G401 (cell line): Measurements from ENCODE around the gene MRRF. TPM values are rescaled to one million over a fixed set of nuclear protein-coding genes. Genes with fewer than 3 reads are reported as not detected.

Experiments
- DNase-seq: peaks from one replicate; pipeline ENCODE4 v3.0.0-alpha.2; 2015; ENCODE audit warnings: low spot score
- in situ Hi-C: cut with HindIII; loops from 2 replicates; pipeline ENCODE4 v1.10.0; 2016; ENCODE audit warnings: low sequenced_read_pairs, mixed read lengths
- total RNA-seq: library from RNA; depleted of rRNA; stranded (reverse); fragments of >200 nt; shearing (Covaris generic); gene quantifications from 2 replicates; pipeline ENCODE4 v1.2.3, GENCODE V29; 2014

The MRRF gene
- total RNA-seq, 1 experiment from 2014 or later = 88.6 TPM

DNA sequence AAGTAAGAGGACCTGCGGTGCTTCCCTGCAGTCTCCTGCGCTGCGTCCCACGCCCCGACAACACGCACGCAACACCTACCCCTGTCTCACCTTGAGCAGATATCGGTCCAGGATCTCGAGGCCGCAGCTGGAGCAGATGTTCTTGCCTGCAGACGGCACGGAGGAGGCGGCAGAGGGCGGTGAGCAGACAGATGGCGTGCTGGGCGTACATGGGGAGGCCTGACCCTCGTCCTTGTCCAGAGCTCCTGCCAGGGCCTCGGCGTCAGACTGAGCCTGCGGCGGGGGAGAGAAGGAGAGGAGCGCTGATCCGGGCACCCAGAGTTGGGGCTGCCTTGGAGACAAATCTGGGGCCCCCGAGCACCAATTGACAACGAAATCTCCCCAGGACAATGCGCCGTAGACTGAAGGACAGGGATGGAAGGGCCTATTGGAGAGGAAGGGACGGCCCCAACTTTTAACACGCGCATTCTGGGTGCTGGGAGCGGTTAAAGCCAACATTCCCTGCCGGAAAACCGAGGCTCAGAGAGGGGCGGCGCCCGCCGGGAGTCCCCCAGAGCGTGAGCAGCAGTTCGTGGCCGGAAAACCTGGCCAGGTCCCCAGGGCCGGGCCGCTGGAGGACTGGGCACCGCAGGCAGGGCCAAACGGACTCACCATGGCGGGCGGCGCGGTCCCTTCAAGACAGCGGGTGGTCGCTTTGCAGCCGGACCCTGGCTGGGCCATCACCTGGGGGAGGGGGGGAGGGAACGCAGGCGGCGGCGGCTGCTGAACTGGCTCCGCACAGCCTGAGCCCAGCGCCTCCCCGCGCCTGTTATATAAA is 37.7 kb upstream of the MRRF start:
- in situ Hi-C loops = no loop called here
- no peak for DNase-seq

DNA sequence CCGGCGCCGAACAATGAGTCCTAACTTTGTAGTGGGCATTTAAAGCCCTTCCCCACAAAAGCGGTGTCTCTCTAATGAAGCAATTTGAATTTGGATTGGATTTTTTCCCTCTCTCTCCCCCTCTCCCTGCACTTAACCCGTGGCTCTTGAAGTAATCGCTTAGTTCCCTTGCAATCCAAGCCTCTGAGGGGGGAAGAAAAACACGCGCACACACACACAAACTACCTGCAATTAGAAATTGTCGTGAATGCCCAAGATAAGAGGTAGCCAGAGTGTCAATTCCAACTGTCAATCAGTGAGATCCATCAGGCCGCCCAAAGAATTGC is 37.1 kb upstream of the MRRF start:
- DNase-seq = no peak
- in situ Hi-C loops = no loop called here

DNA sequence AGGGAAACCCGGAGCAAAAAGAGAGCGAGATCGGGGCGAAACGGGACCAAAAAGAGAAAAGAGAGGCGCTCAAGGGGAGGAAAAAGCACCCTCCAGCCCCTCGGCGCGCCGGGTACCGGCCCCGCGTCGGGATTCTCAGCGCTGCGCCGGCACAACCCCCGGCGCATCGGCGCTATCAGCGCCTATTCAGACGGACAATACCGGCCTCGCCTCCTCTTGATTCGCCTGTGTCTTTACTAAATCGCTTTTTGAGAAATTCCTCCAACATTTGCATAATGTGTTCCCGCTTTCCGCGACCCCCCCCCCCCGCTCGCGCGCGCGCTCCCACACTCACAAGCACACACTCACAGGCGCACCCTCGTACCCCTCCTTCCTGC is 36.5 kb upstream of the MRRF start:
- in situ Hi-C loops = no loop called here
- no peak for DNase-seq

DNA sequence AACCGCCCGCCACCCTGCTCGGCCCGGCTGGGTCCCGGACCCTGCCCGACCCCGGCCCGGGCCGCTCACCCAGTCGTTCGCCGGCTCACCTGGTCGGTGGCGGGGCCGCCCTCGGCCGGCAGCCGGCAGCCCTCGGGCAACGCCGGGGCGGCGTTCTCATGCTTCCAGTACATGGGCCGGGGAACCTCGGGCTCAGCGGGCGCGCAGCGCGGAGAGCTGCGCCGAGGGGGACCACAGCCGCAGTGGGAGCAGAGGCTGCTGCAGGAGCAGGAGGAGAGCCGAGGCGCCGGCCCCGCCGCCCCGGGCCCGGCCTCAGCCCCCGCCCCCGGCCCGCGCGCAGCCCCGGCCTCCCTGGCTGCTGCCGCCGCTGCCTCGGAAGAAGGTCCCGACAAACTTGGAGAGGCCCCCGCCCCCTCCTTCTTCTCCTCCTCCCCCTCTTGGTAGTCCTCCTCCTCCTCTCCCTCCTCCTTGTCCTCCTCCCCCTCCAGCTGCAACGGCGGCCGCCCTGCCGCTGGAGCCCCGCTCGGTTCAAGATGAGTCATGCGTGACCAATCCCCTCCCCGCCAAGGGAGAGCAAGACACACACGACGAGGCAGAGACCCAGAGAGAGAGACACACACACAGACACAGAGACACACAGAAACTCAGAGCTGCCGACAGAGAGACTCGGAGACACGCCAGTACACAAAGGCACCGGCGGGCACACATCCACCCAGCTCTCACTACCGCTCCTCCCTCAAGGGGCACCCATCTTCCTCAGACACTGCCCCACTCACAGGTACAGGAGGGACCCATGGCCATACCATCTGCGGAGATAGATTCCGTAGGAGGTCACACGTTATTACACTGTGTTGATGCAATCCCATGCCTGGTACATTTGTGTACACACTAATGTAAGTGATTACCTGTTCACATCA is 35.9 kb upstream of the MRRF start, which contains the start of gene LHX6:
LHX6 (minus strand) TSS at position 390 of the 917 bp plus-strand sequence; CDS start at position 173, 217 bp downstream.
- DNase-seq = no peak
- in situ Hi-C loops = no loop called here

DNA sequence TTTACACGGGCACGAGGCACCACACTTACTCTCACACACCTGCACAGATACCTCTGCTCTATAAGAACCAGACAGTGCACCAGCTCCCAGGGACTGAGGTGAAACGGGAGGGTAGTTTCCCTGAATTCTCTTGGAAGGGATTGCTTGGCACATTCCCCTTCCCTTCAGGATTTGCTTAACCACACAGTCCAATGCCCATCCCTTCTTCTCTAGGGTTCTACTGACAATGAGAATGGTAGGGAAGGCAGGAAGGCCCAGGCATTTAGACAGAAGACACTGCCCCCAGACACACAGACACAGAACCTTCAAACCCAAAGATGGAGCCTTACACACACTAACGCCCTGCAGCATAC is 35.2 kb upstream of the MRRF start:
- DNase-seq = no peak
- in situ Hi-C loops = no loop called here

DNA sequence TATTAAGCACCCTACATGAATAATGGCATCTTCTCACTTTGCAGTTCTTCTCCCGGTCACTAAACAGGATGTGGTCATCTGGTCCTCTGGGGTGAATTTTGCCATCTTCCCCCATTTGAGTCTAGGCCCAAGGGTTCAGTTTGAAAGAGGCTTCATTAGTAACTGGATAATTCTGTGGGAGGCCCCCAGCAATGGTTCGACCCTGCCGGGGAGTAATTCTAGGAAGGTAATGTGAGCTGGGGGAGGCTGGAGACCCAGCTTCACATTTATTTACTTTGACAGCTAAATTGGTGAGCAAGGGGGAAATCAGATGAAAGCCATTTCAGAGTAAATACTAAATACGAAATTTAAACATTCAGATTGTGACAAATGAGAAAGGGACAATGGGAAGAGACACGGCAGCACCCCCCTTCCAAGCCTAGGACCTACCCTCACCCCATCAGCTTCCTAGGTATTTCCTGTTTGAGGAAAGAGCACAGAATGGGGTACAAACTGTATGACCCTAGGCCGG is 31.8 kb upstream of the MRRF start:
- in situ Hi-C loops = loop anchor here (5.0 kb wide), 1 partner anchor 69 kb away; no protein-coding TSS in a partner anchor
- DNase-seq = no peak

DNA sequence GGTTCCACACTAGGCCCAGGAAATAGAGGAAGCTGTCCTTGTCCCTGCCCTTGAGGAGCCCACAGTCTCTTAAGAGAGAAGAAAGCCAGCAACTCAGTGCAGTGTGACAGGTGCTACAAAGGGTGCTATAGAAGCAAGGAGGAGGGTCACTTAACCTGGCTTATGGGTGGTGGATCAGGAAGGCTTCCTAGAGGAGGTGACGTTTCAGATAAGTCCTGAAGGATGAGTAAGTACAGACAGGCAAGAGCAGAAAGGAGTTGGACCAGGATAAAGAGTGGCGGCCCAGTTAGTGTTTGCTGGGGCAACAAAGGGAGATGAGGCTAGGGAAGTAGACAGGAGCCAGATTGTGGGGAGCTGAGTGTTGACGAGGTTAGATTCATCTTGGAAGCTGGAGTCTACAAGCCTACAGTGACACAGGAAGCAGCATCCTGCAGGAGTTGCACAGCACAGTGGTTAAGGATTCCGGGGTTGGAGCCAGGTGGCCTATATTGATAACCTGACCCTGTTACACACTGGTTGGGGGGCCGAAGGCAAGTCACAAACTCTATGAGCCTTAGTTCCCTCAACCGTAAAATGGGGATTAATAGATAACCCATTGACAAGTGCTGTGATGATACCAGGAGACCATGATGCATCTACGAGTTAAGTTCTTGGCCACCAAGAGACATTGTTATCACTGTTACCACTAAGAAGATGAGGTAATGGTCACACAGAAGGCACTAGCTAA is 30.5 kb upstream of the MRRF start:
- in situ Hi-C loops = loop anchor here (5.0 kb wide), 1 partner anchor 68 kb away; no protein-coding TSS in a partner anchor
- DNase-seq = no peak

DNA sequence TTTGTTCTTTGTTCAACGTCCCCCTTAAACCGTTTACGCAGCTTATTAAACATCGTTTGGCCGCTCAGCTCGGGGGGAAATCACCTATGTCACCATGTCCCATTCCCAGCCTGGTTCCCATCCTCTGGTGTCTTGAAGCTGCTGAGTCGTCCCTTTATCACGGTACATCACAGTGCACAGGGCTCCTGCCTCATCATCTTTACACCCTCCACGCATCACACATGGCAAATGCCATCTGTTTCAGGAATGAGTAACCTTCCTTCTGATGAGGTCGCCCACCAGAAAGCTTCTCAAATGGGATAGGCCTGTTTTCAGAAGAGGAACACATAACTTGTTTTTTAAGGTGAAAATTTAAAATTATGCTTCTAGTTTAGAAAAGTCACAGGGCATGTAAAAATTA is 28.0 kb upstream of the MRRF start:
- no peak for DNase-seq

DNA sequence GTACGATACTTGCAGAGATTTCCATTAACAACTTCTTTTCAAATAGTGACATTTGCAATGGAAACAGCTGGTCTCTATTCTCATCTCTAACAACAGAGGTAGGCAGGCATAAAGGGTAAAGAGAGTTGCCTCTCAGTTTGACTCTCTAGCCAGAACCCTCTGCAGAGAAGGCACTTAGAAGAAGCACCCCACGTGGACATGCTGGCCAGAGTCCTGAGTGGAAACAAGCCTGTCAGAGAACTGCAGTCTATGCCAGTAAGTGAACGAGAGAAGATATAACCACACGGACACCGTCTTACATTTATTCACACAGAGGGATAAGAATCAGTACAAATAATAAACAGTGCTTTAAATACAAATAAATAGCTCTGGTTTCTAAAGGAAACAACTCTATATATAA is 25.0 kb upstream of the MRRF start:
- in situ Hi-C loops = no loop called here
- DNase-seq = peak; percentile 27

More for the DNA sequence above, 28.0 kb upstream of the MRRF start:
- in situ Hi-C loops = no loop called here

DNA sequence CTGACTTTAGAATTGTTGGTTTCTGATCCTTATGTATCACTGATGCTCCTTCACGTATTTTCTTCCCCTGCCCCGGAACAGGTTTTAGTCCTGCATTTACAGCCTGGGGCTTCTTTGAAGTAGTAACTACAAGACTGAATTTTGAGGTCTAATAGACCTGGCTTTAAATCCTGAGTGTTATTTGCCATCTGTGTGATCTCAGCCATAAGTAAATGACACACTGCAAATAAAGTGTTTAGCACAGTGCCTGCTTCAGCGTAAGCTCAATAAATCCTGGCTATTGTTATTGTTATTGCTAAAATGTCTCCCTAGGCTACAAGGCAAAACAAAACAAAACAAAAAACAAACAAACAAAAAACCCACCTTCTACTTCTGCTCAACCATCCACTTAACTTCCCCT is 20.3 kb upstream of the MRRF start:
- no peak for DNase-seq
- in situ Hi-C loops = no loop called here

DNA sequence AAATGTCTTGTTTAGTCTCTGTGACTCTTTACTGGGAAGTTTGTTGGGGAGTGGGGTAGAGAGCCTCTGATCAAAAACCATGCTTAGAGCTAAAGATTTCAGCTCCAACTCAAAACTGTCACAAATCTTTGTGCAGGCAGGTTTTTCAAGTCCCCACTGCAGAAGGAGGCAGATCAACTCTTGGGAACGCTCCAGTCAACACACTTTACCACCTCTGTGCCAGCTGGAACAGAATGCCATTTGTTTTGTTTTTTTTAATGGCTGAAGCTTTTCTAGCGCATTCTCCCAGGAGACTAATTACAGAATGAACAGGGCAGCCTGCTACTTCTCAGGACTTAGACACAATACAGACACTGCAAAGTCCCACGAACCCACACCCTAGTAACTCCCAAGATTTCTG is 18.0 kb upstream of the MRRF start:
- DNase-seq = no peak
- in situ Hi-C loops = no loop called here

DNA sequence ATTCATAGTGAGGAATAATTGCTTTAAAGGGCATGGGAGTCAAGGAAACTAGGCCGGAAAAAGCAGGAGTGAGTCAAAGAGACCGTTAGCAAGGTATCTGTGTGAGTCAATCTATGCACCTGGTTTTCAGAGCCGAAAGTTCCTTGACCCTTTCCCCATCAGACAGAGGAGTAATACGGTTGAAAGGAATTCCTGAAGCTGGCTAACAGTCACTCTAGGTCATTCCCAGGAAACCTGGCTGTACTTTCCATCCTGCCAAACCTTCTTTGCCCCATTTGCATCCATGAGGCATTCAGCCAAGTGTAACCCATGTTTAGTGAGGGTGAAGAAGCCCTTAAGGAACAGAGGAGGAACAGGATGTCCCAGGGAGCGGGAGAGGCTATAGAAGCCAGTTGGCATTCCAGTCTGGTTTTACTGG is 16.2 kb upstream of the MRRF start:
- in situ Hi-C loops = no loop called here
- DNase-seq = no peak

DNA sequence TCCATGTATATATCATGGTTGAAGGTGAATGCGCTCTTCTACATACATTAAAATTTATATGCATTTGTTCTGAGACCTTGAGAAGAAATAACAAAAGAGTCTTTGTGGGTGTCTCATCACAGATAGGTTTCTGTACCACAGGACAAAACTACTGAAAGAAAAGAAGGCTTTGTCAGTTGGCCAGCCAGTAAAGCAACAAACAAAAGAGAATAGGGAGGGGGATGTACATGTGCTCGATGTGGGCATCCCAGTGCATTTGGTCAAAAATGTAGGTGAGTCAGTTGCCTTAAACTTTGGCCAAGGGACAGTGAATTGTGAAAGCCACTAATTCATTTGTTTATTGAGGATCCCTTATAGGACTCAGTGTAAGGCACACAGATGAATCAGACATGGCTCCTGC is 13.3 kb upstream of the MRRF start:
- in situ Hi-C loops = no loop called here
- no peak for DNase-seq

DNA sequence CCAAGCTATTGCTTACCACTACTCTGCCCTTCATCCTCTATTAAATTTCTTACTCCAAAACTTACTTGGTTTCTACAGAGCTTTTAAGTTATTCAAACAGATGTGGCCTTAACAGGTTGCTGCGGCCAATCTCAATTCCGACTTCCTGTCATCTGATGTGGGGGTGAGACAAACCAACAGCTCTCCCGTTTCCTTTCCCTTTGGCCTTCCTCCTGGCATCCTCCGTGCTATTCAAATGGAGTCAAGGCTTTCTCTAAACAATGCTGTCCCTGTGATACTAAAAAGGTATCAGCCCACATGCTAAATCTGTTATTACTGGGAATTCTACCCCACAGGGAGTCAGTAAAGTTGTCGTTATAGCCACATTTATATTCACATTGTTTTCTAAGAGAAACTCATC is 11.9 kb upstream of the MRRF start:
- DNase-seq = no peak
- in situ Hi-C loops = no loop called here

DNA sequence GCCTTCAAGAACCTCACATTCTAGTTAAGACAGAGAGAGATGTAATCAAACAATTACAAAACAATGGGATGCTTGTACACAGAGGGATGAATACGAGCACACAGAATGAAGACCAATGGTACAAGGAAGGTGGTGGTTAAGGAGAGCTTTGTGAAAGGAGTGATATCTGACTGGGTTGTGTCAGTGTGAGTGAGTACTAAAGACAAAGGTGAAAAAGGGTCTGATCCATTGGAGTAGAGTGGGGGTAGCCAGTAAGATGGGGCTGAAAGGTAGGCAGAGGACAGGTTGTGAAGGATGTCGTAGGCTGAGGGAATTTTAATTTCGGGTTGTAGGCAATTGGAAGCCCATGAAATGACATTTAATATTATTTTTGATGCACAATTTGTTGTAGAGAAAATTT is 9.9 kb upstream of the MRRF start:
- in situ Hi-C loops = no loop called here
- DNase-seq = no peak

DNA sequence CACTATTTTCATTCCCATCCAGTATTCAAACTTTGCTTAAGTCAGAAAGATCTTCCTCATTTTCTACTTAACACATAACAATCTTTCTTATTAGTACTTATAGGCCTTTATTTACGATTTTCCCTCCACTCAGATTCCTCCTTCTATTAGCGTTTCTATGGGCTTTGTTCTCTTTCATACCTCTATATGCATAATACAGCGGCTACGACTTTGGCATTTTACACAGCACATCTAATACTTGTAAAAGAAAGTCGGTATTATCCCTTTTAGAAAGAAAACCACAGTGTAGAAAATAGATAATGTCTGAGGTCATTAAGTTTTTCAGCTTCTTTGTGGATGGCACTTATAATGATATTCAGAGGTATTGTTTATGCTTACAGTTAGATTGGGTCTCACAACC is 8.5 kb upstream of the MRRF start:
- no peak for DNase-seq
- in situ Hi-C loops = no loop called here

DNA sequence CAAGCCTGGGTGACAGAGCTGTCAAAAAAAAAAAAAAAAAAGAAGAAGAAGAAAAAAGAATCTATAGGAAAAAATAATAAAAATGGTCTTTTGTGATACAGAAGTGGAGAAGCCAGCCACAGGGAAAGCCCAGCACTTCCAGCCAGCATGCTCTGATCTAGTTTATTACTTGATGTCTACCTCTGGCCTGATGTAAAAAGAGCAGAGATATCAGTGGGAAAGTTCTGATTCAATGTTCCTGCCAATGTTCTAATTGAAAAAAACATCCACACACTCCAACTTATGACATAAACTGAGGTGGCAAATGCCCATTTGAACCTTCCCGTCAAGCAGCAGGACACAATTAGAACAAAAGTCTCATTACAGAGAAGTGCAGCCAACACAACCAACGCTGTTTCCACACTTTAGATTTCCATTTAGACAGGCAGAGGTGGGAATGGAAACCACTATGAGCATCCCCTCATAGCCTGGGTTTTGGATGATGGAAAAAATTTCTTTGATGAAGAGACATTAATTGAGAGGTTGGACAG is 5.7 kb upstream of the MRRF start:
- no peak for DNase-seq
- in situ Hi-C loops = no loop called here

DNA sequence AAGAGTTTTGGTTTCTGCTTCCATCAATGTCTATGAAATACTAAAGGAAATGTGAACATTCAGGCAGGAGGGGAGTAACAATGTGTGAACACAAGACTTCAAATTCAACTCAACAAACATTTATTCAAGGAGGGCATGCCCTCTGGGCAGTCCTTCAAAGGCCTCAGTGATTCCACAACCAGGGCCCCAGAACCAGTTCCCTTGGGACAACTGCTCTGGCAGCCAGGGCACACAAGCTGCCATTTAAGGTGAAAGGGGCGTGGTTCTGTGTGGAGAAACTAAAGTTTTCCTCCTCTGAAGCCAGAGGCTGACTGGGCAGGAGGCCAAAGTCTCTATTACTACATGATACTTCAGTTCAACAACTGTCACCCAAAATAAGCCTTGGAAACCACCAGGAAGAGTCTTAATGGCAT is 3.2 kb upstream of the MRRF start:
- in situ Hi-C loops = no loop called here
- no peak for DNase-seq

DNA sequence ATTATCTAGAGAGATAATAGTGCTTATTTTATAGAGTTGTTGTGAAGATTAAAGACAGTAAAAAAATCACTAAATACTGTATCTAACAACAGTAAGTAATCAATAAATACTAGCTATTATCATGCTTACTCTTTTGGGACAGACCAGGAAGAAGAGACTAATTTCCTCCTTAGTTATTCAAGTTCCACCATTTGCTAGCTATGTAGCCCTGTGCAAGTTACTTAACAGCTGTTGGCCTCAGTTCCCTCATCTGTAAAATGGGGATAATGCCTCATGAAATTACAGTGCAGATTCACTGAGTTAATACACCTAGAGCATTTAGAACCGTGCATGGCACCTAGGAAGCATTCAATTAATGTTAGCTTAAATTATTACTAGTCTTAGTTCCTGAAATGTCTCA is 2.6 kb upstream of the MRRF start:
- in situ Hi-C loops = no loop called here
- DNase-seq = no peak
